Ascending aorta (tissue), 2 donors: Measurements from ENCODE around the gene EDNRB. TPM values are rescaled to one million over a fixed set of nuclear protein-coding genes. Genes with fewer than 3 reads are reported as not detected.

Experiments
- DNase-seq, 2 donors: peaks; one replicate each; pipeline ENCODE4 v3.0.0-alpha.2; 2019; ENCODE audit warnings: low spot score in 2 of 2
- H3K27ac ChIP-seq, 2 donors: fragments of 200-600 bp; sonication (generic); one replicate each; pipeline ENCODE4 v1.5.1; 2016 to 2017; ENCODE audit warnings: mild to moderate bottlenecking in 1 of 2
- H3K27me3 ChIP-seq: fragments of 200-600 bp; sonication (generic); one replicate; pipeline ENCODE4 v1.5.1; 2017
- H3K36me3 ChIP-seq, 2 donors: fragments of 200-600 bp; sonication (generic); one replicate each; pipeline ENCODE4 v1.5.1; 2016
- H3K4me1 ChIP-seq, 2 donors: fragments of 200-600 bp; sonication (generic); one replicate each; pipeline ENCODE4 v1.5.1; 2016 to 2017; ENCODE audit warnings: mild to moderate bottlenecking in 1 of 2
- H3K4me3 ChIP-seq, 2 donors: fragments of 200-600 bp; sonication (generic); one replicate each; pipeline ENCODE4 v1.5.1; 2016 to 2017; ENCODE audit warnings: mild to moderate bottlenecking in 1 of 2
- H3K9me3 ChIP-seq, 2 donors: fragments of 200-600 bp; sonication (generic); one replicate each; pipeline ENCODE4 v1.5.1; 2016
- CTCF ChIP-seq, 3 experiments: fragments of 200-600 bp in 2 of 3; fragments of 450-650 bp in 1 of 3; sonication (generic) in 2 of 3; IDR thresholded peaks; one replicate each; pipeline ENCODE4 v1.5.1; 2016 to 2019; ENCODE audit warnings: antibody characterized with exemption in 3 of 3, mild to moderate bottlenecking in 1 of 3, moderate library complexity in 1 of 3
- intact Hi-C: fragments of 100-400 bp; cut with DNase I; formaldehyde crosslinking; loops from one replicate; pipeline ENCODE4 v1.15.1; 2023
- total RNA-seq: library from RNA; depleted of rRNA; stranded (reverse); fragments of >200 nt; gene quantifications from one replicate; pipeline ENCODE4 v1.1.0, GENCODE V29; 2016

EDNRB gene
- total RNA-seq, 1 donor from 2014 or later = 26.4 TPM

- Histone ChIP-seq H3K9me3 (no peaks in the 10 kb centered on the region), H3K4me3 (no peak overlapping the region), H3K4me1 (no peaks in the 10 kb centered on the region), H3K36me3 (no peaks in the 10 kb centered on the region), H3K27me3 (no peaks in the 10 kb centered on the region), H3K27ac (no peak overlapping the region)
- TF ChIP-seq CTCF (IDR thresholded peaks at IDR 0.05) = no peak
- no peak for DNase-seq
- intact Hi-C loops = no loop called here
These were observed 47.0 kb downstream of the EDNRB start for GRCh38 chr13:77871596-77871995.

GRCh38 chr13:77868717-77869116, 49.9 kb downstream of the EDNRB start:
- no peak overlapping the region for H3K27ac ChIP-seq

GRCh38 chr13:77866971-77867370, 51.7 kb downstream of the EDNRB start:
- TF ChIP-seq CTCF (IDR thresholded peaks at IDR 0.05) = no peak
- no peaks in the 10 kb centered on the region for H3K27me3 ChIP-seq
- intact Hi-C loops = no loop called here
- H3K4me1 ChIP-seq = no peaks in the 10 kb centered on the region
- no peak overlapping the region for H3K27ac ChIP-seq
- H3K36me3 ChIP-seq = no peaks in the 10 kb centered on the region
- no peak overlapping the region for H3K4me3 ChIP-seq
- no peak for DNase-seq
- H3K9me3 ChIP-seq = no peaks in the 10 kb centered on the region

More at GRCh38 chr13:77868717-77869116, 49.9 kb downstream of the EDNRB start:
- Histone ChIP-seq H3K36me3 (no peaks in the 10 kb centered on the region), H3K27me3 (no peaks in the 10 kb centered on the region), H3K4me1 (no peaks in the 10 kb centered on the region), H3K9me3 (no peaks in the 10 kb centered on the region), H3K4me3 (no peak overlapping the region)
- DNase-seq = no peak
- intact Hi-C loops = no loop called here
- TF ChIP-seq CTCF (IDR thresholded peaks at IDR 0.05) = no peak

GRCh38 chr13:77865622-77866021, 53.0 kb downstream of the EDNRB start:
- no peak for DNase-seq
- no peak for TF ChIP-seq CTCF (IDR thresholded peaks at IDR 0.05)
- Histone ChIP-seq H3K4me1 (no peaks in the 10 kb centered on the region), H3K9me3 (no peaks in the 10 kb centered on the region), H3K27ac (no peak overlapping the region), H3K4me3 (no peak overlapping the region), H3K27me3 (no peaks in the 10 kb centered on the region), H3K36me3 (no peaks in the 10 kb centered on the region)
- intact Hi-C loops = no loop called here

- TF ChIP-seq CTCF (IDR thresholded peaks at IDR 0.05) = no peak
- H3K27ac ChIP-seq = no peak overlapping the region
- H3K9me3 ChIP-seq = no peaks in the 10 kb centered on the region
- intact Hi-C loops = no loop called here
- no peak overlapping the region for H3K4me3 ChIP-seq
- no peak for DNase-seq
- no peaks in the 10 kb centered on the region for H3K4me1 ChIP-seq
- H3K27me3 ChIP-seq = no peaks in the 10 kb centered on the region
- no peaks in the 10 kb centered on the region for H3K36me3 ChIP-seq
These were observed 55.5 kb downstream of the EDNRB start for GRCh38 chr13:77863144-77863543.

GRCh38 chr13:77861741-77862140, 56.9 kb downstream of the EDNRB start:
- no peak for DNase-seq
- Histone ChIP-seq H3K36me3 (no peaks in the 10 kb centered on the region), H3K9me3 (no peaks in the 10 kb centered on the region), H3K4me3 (no peak overlapping the region), H3K27me3 (no peaks in the 10 kb centered on the region), H3K4me1 (no peaks in the 10 kb centered on the region), H3K27ac (no peak overlapping the region)
- TF ChIP-seq CTCF (IDR thresholded peaks at IDR 0.05) = no peak
- intact Hi-C loops = no loop called here
